Jurkat, Clone E6-1 (cell line): Measurements from ENCODE around the gene CGREF1. TPM values are rescaled to one million over a fixed set of nuclear protein-coding genes. Genes with fewer than 3 reads are reported as not detected.

ENCODE experiments used
- DNase-seq: peaks from one replicate; pipeline ENCODE4 v3.0.0-alpha.2; 2011; ENCODE audit warnings: low read depth, low spot score
- H3K4me3 ChIP-seq: 2 replicates; pipeline ENCODE4 v1.5.1; 2011; ENCODE audit warnings: mild to moderate bottlenecking, low read length, control low read depth, moderate library complexity
- polyA plus RNA-seq: library from polyadenylated mRNA; unstranded; fragments of >200 nt; gene quantifications from one replicate; pipeline ENCODE4 v1.2.1, GENCODE V29; 2012; ENCODE audit warnings: missing spikeins; ENCODE audit not compliant: insufficient read length, insufficient read depth

CGREF1 gene, protein sequence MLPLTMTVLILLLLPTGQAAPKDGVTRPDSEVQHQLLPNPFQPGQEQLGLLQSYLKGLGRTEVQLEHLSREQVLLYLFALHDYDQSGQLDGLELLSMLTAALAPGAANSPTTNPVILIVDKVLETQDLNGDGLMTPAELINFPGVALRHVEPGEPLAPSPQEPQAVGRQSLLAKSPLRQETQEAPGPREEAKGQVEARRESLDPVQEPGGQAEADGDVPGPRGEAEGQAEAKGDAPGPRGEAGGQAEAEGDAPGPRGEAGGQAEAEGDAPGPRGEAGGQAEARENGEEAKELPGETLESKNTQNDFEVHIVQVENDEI
- polyA plus RNA-seq, result 1.2 TPM

DNA sequence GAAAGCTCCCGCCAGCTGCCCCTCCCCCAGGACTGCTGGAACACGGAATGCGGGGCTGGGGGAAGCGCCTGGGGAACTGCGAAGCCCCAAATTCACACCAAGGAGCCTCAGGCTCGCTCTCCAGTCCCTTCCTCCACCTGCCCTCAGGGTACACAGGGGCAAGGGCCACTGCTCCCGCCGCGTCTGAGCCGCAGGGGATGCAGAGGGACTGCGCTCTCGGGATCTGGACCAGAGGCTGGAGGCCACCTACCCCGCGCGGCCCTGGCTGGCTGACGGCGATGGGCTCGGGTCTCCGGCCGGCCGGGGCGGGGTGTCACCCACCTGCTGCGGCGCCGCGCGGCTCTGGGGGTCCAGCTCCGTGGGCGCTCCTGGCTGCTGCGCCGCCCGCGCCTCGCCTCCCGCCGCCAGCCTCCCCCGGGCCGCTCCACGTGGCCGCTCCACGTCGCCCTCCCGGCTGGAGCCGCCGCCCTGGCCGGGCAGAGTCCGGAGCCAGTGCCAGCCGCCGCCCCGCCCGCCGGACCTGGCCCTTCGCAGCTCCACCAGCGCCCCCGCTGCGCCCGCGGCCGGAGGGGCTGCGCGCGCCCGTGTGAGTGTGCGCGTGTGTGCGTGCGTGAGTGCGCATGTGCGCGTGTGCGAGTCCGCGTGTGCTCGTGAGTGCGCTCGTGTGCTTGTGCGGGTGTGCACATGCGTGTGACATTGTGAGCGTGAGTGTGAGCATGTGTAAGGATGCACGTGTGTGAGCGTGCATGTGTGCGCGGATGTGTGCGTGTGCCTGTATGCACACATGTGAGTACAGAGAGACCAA lies at the start of gene CGREF1:
CGREF1 (minus strand) TSS at position 604 of the 805 bp plus-strand sequence. CDS start 14,762 bp downstream, outside the sequence.
- DNase-seq, result no peak
- no peak within 1 kb of the TSS for H3K4me3 ChIP-seq

GRCh38 chr2:27164960-27165763 lies 46.2 kb upstream of the CGREF1 start:
- DNase-seq, result no peak
- H3K4me3 ChIP-seq, result no peak overlapping the region

GRCh38 chr2:27162151-27163121 lies 43.5 kb upstream of the CGREF1 start:
- H3K4me3 ChIP-seq, result no peak overlapping the region
- DNase-seq, result no peak

DNA sequence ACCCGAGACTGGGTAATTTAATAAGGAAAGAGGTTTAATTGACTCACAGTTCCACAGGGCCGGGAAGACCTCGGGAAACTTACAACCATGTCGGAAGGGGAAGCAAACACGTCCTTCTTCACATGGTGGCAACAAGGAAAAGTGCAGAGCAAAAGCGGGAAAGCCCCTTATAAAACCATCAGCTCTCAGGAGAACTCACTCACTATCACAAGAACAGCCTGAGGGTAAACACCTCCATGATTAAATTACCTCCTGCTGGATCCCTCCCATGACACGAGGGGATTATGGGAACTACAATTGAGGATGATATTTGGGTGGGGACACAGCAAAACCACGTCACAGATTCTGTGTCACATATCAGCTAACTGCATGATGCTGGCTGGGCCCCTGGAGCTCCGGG lies 41.3 kb upstream of the CGREF1 start:
- H3K4me3 ChIP-seq, result no peak overlapping the region
- no peak for DNase-seq

GRCh38 chr2:27159271-27159670 lies 40.3 kb upstream of the CGREF1 start:
- no peak for DNase-seq
- H3K4me3 ChIP-seq, result no peak overlapping the region

- no peak for DNase-seq
- no peak overlapping the region for H3K4me3 ChIP-seq
Observed at GRCh38 chr2:27158468-27158867, 39.5 kb upstream of the CGREF1 start.

DNA sequence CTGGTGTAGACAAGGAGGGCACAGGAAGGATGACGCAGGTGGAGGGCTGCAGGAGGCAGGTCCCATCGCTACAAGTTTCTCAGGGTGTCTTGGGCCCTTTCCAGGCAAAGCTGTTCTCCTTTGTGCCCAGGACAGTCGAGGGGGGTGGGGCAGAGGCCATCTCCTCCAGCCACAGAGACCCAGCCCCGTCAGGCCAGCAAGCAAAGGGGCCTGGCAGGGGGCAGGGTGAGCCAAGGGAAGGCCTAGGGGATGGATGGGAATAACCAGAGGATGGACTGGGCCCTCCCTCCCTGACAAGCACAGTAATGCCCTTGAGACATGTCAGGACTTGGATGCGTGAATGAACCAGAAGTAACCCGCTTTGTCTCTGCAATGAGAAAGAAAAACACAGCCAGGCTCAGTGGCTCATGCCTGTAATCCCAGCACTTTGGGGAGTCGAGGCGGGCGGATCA lies 36.2 kb upstream of the CGREF1 start:
- H3K4me3 ChIP-seq, result no peak overlapping the region
- no peak for DNase-seq

GRCh38 chr2:27154488-27154887 lies 35.6 kb upstream of the CGREF1 start:
- DNase-seq, result no peak
- no peak overlapping the region for H3K4me3 ChIP-seq

- H3K4me3 ChIP-seq, result no peak overlapping the region
- DNase-seq, result no peak
Observed at GRCh38 chr2:27152796-27153464, 34.0 kb upstream of the CGREF1 start.

DNA sequence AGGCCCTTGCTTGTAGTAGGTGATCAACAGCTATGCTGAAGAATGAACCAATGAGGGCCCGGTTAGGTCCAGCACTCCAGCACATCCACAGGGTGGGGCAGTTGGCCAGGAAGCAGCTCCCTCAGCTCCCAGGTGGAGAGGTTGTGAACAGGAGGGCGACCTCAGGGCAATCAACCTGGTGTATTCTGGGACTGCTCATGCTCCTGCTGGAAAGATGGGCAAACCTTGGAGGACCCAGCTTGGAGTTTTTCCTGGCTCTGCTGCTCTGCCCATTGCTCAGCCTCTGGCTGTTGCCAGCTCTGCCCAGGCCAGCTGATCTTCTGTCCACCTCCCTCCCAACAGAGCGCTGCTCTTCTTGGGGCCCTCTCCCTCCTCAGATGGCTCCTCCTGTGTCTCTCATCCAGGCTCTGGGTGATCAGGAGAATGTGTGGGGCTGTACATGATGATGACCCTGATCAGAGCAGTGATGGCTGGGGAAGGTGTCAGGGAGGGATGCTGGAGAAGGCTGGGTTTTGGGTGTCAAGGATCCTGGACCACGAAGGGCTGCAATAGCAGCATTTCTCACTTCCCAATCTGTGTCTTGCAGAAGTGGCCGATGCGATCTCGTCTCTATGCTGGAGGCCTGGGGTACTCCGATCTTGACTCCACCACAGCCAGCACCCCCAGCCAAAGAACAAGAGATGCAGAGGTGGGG lies 33.3 kb upstream of the CGREF1 start:
- no peak overlapping the region for H3K4me3 ChIP-seq
- DNase-seq, result no peak

DNA sequence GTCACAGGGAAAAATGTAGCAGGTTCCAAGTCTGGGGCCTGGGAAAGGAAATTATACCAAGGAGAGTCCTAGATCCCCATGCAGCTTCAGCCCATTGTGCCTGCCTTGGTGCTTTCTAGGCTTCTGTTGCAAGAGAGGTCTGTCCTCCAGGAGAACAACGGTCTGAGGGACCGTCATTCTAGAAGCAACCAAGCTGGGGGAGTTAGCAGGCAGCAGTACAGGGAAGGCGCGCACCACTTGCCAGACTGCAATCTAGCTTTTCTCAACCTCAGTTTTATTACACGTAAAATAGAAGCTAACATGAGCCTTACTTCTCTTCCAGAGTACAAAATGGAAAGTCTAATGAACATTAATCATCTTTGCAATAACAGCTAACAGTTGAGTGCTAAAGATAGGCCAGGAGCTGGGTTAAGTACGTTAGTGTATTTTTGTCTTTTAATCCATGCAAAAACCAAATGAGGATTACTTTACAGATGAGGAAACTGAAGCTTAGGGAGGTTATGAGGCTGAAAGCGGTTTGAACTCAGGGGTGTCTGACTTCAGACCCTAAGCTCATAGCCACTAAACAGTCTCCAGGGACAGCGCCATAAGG lies 31.8 kb upstream of the CGREF1 start:
- no peak overlapping the region for H3K4me3 ChIP-seq
- DNase-seq, result no peak

- no peak for DNase-seq
Observed at GRCh38 chr2:27149570-27150405, 30.9 kb upstream of the CGREF1 start.

GRCh38 chr2:27148801-27149439 lies 30.0 kb upstream of the CGREF1 start, which contains the start of gene TCF23:
TSS of gene TCF23 (plus strand) at chr2:27149004. CDS start at chr2:27149134, 130 bp downstream.
- no peak within 1 kb of the TSS for H3K4me3 ChIP-seq
- DNase-seq, result no peak

More at GRCh38 chr2:27149570-27150405, 30.9 kb upstream of the CGREF1 start:
- no peak overlapping the region for H3K4me3 ChIP-seq

DNA sequence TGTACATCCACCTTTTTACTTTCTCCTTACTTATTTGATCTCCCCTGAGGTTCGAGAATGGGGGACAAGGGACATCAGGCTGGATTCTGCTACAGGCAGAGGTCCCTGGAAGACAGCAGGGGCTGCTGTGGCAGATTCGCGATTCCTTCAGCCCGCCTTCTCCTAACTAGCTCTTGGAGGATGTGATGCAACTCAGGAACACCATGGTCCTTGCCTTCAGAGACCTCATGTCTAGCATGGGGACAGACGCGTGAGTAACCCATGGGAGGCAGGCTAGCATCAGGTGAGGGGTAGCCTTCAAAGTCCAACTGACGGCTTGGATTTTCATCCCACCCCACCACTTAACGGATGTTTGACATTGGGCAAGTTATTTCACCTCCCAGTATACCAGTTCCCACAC lies 29.0 kb upstream of the CGREF1 start:
- DNase-seq, result no peak

GRCh38 chr2:27145682-27146081 lies 26.8 kb upstream of the CGREF1 start:
- DNase-seq, result no peak
- H3K4me3 ChIP-seq, result no peak overlapping the region

More for the DNA sequence above, 29.0 kb upstream of the CGREF1 start:
- H3K4me3 ChIP-seq, result no peak overlapping the region

DNA sequence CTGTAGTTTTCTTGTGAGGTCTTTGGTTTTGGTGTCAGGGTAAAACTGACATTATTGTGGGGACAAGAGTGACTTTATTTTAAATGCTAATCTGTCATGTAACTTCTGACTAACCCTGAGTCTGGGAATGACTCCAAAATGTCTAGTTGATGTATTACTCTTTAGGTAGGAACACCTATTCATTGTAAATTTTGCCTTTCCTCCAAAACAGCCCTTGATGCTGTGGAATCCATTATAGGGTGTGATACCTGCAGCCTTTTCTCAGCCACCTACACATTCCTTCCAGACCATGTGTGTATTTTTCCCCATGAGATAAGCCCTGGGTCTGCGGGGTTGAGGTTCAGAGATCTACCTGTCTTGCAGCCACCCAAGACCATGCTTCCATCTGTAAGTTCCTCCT lies 24.4 kb upstream of the CGREF1 start:
- no peak for DNase-seq
- H3K4me3 ChIP-seq, result no peak overlapping the region
